Esophagus (tissue), 2 donors: Measurements from ENCODE around the gene SLC24A4. TPM values are rescaled to one million over a fixed set of nuclear protein-coding genes. Genes with fewer than 3 reads are reported as not detected.

Experiments
- H3K27ac ChIP-seq, 2 donors: one replicate each; pipeline ENCODE4 v1.5.1; 2013; ENCODE audit warnings: low read depth in 2 of 2, mild to moderate bottlenecking in 2 of 2, inconsistent platforms in 1 of 2, low read length in 1 of 2, moderate library complexity in 1 of 2
- H3K27me3 ChIP-seq, 2 donors: one replicate each; pipeline ENCODE4 v1.6.1; 2013; ENCODE audit warnings: low read length in 2 of 2, control low read depth in 1 of 2, mild to moderate bottlenecking in 1 of 2; ENCODE audit not compliant: insufficient read depth in 2 of 2, control insufficient read depth in 1 of 2
- H3K36me3 ChIP-seq, 2 donors: one replicate each; pipeline ENCODE4 v1.6.1; 2013; ENCODE audit warnings: low read length in 1 of 2; ENCODE audit not compliant: control insufficient read depth in 2 of 2, insufficient read depth in 2 of 2
- H3K4me1 ChIP-seq, 2 donors: one replicate each; pipeline ENCODE4 v1.6.1; 2013; ENCODE audit warnings: low read length in 1 of 2; ENCODE audit not compliant: control insufficient read depth in 2 of 2, insufficient read depth in 2 of 2
- H3K4me3 ChIP-seq, 2 donors: one replicate each; pipeline ENCODE4 v1.5.1; 2013; ENCODE audit warnings: low read length in 2 of 2, mild to moderate bottlenecking in 2 of 2, low read depth in 1 of 2, moderate library complexity in 1 of 2
- H3K9me3 ChIP-seq, 2 donors: one replicate each; pipeline ENCODE4 v1.6.1; 2013; ENCODE audit warnings: mild to moderate bottlenecking in 2 of 2, low read depth in 1 of 2, low read length in 1 of 2, moderate library complexity in 1 of 2; ENCODE audit not compliant: control insufficient read depth in 2 of 2, insufficient read depth in 1 of 2
- WGBS, 2 donors: extraction: QIAGEN DNeasy Blood & Tissue Kit; methylation state at CpG; one replicate each; pipeline ENCODE4 v1.1.7; 2013; 5-methylcytosine and 5-hydroxymethylcytosine counted together
- polyA plus RNA-seq, 2 donors: library from polyadenylated mRNA; stranded (reverse); fragments of 200-250 nt; gene quantifications; one replicate each; pipeline ENCODE4 v1.2.3, GENCODE V29; 2013
- donor health status: healthy with polysubstance abuse.
- donor health status: Bipolar disorder and iron deficiency.

Gene SLC24A4
- polyA plus RNA-seq, 2 donors = 0.04 TPM

DNA sequence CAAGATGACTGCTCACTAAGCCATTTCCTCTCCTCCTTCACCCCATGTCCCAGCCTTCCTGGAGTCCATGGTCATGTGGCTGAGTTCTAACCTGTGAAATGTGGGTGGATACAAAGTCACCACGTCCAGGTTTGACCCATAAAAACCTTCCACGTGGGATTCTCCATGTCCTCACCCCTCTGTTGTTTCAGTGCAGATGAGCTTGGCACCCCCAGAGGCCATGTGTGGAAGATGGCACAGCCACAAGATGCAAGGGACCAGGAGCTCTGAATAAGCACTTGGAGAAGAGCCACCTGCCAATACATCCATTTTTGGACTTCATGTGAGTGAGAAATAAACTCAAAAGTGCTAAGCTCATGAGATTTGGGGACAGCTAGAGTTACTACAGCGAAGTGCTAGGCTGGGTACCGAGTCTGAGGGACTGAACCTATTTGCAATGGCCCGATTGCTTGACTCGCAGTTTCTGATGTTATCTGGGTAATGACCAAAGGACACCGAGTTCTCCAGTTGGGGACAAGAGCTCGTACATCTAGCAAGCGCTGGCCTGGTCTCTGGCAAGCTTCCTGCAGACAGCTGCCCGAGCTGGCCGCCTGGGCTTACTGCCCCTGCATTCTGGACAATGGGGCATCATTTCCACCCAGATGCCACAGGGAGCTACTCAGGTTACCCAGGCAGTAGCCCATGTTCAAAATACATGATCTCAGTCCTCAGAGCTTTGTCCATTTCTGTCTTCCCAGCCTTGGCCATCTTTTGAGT is 7.7 kb upstream of the SLC24A4 start:
- WGBS, 2 donors = 73 to 81% methylated on average over 11 of the region's 11 CpGs
- no peaks in the 10 kb centered on the region for H3K36me3 ChIP-seq
- H3K4me3 ChIP-seq = no peak overlapping the region

DNA sequence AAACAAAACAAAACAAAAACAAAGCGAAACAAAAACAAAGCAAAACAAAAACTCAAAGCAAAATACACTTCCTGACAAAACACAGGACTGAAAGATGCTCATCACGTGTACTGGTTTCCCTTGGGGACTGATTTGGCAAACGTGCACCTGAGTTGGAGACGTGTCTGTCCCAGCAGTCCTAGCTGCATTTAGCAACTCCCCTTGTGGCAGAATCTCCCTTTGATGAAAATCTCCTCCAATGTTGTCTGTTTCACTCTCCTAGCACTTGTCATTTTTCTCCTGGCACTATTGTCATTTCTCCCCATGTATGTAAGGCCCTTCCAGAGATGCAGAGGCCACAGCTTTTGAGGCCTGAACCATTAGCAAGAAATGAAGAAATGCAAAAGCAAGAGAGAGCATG is 6.8 kb upstream of the SLC24A4 start:
- H3K27ac ChIP-seq = no peak overlapping the region
- no peak overlapping the region for H3K4me3 ChIP-seq
- H3K36me3 ChIP-seq = no peaks in the 10 kb centered on the region
- no peaks in the 10 kb centered on the region for H3K4me1 ChIP-seq
- H3K27me3 ChIP-seq = no peaks in the 10 kb centered on the region
- 46 to 54% methylated on average over 4 of the region's 4 CpGs for WGBS, 2 donors
- peaks cover 0 to 3% of the 10 kb centered on the region in 2 donors for H3K9me3 ChIP-seq

More for the DNA sequence above, 7.7 kb upstream of the SLC24A4 start:
- Histone ChIP-seq H3K27ac (no peak overlapping the region), H3K9me3 (peaks cover 0 to 4% of the 10 kb centered on the region in 2 donors), H3K4me1 (no peaks in the 10 kb centered on the region), H3K27me3 (no peaks in the 10 kb centered on the region)

DNA sequence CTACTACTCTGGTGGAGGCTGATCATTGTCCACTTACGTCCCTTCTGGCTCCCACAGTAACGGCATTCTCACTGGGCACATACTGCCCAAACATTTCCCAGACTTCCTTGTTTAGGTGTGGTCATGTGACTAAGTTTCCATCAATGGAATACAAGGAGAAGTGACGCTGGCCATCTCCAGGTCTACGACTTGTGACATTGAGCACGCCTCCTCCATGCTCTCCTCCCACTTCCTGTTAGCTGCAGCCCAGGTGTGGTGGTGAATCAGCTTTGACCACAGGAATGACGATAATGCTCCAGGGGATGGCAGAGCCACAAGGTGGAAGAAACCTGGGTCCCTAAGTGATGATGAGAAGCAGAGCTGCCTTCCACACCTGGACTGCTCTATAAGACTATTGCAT is 6.0 kb upstream of the SLC24A4 start:
- Histone ChIP-seq H3K27ac (no peak overlapping the region), H3K9me3 (peaks cover 0 to 3% of the 10 kb centered on the region in 2 donors), H3K4me1 (no peaks in the 10 kb centered on the region), H3K36me3 (no peaks in the 10 kb centered on the region), H3K27me3 (peaks cover 0 to 3% of the 10 kb centered on the region in 2 donors), H3K4me3 (no peak overlapping the region)
- WGBS, 2 donors = 82 to 85% methylated on average over 6 of the region's 6 CpGs

DNA sequence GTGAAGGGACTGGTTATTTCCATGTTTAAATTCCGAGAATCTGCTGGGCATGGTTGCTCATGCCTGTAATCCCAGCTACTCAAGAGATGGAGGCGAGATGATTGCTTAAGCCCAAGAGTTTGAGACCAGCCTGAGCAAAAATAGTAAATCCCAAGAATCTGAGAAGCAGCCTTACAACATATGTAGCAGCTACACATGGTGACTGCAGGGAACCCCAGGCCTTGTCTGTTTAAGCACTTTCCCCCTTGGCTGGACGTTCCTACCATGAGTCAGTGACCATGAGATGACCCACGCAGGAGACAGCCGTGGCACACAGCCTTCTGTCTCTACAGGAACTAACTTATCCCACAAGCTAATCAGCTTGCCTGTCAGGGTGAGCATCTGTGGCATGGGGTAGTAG is 5.5 kb upstream of the SLC24A4 start:
- no peak overlapping the region for H3K27ac ChIP-seq
- 61 to 63% methylated on average over 5 of the region's 5 CpGs for WGBS, 2 donors
- H3K9me3 ChIP-seq = peaks cover 0 to 3% of the 10 kb centered on the region in 2 donors
- no peak overlapping the region for H3K4me3 ChIP-seq
- H3K36me3 ChIP-seq = no peaks in the 10 kb centered on the region
- H3K27me3 ChIP-seq = peaks cover 0 to 8% of the 10 kb centered on the region in 2 donors
- no peaks in the 10 kb centered on the region for H3K4me1 ChIP-seq

- Histone ChIP-seq H3K4me1 (peaks cover 0 to 6% of the 10 kb centered on the region in 2 donors), H3K27ac (no peak overlapping the region), H3K27me3 (peaks cover 16 to 22% of the 10 kb centered on the region in 2 donors), H3K36me3 (no peaks in the 10 kb centered on the region), H3K4me3 (no peak overlapping the region), H3K9me3 (peaks cover 0 to 3% of the 10 kb centered on the region in 2 donors)
- WGBS, 2 donors = 51 to 56% methylated on average over 6 of the region's 6 CpGs
Measured at GRCh38 chr14:92321701-92322100, 1.3 kb upstream of the SLC24A4 start.

- Histone ChIP-seq H3K9me3 (no peaks in the 10 kb centered on the region), H3K27ac (no peak overlapping the region), H3K4me3 (no peak overlapping the region), H3K4me1 (peaks cover 0 to 6% of the 10 kb centered on the region in 2 donors), H3K36me3 (no peaks in the 10 kb centered on the region), H3K27me3 (peaks cover 16 to 22% of the 10 kb centered on the region in 2 donors)
- WGBS, 2 donors = 6 to 8% methylated on average over 23 of the region's 23 CpGs
Measured at GRCh38 chr14:92322516-92322915, 449 bp upstream of the SLC24A4 start.

DNA sequence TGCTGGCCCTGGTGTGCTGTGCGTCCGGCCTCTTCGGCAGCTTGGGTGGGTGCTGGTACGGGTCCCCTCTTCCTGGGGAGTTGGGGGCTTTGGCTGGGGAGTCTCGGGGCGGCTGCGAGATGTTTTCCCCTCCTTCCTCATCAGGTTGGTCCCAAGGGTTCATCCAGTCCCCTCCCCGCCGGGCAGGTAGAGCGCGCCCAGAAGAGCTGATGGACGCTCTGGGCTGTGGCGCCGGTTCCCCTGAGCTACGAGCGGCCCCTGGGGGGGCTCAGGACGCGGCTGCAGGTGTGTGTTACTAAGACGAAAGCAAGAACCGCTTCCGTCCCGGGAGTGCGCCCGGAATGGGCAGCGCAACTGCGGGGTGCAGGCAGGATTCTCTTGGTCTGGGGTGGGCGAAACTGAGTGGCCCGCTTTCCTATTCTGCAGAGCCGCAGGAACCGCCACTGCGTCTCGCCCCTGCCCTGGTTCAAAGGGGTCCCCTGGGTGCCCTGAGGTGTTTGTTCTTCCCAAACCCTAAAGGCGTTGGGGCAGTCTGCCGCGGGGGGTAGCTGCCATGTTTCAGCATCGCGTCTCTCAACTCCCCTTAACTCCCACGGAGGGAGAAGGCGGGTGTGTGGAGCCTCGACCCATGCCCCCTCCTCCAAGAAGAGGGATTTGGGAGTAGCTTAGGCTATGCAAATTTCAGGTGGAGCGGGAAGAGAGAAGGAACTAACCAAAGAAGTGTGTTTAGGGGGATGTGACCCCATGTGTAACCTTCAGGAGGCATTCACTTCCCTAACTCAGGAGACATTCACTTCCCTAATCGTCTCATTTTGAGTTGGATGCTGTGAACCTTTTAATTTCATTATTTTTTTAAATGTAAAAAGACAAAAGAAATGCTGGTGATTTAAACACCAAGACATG is 1.2 kb downstream of the SLC24A4 start:
- Histone ChIP-seq H3K9me3 (no peaks in the 10 kb centered on the region), H3K4me1 (peaks cover 0 to 6% of the 10 kb centered on the region in 2 donors), H3K4me3 (no peak overlapping the region), H3K27ac (no peak overlapping the region), H3K27me3 (peaks cover 16 to 22% of the 10 kb centered on the region in 2 donors), H3K36me3 (no peaks in the 10 kb centered on the region)
- 11 to 13% methylated on average over 42 of the region's 42 CpGs for WGBS, 2 donors

GRCh38 chr14:92325835-92326234 is 2.9 kb downstream of the SLC24A4 start:
- peaks cover 16 to 22% of the 10 kb centered on the region in 2 donors for H3K27me3 ChIP-seq
- WGBS, 2 donors = 54 to 57% methylated on average over 4 of the region's 4 CpGs
- no peak overlapping the region for H3K27ac ChIP-seq
- no peaks in the 10 kb centered on the region for H3K9me3 ChIP-seq
- peaks cover 0 to 6% of the 10 kb centered on the region in 2 donors for H3K4me1 ChIP-seq
- no peak overlapping the region for H3K4me3 ChIP-seq
- no peaks in the 10 kb centered on the region for H3K36me3 ChIP-seq

- Histone ChIP-seq H3K4me1 (peaks cover 0 to 3% of the 10 kb centered on the region in 2 donors), H3K27me3 (peaks cover 8% of the 10 kb centered on the region in 2 donors), H3K9me3 (no peaks in the 10 kb centered on the region), H3K27ac (no peak overlapping the region), H3K4me3 (no peak overlapping the region), H3K36me3 (no peaks in the 10 kb centered on the region)
- 71 to 81% methylated on average over 8 of the region's 8 CpGs for WGBS, 2 donors
Measured at GRCh38 chr14:92328664-92329255, 5.8 kb downstream of the SLC24A4 start.
